GM18868 (cell line): ENCODE measurements around the gene AEBP1.

Experiments used
- ATAC-seq: cut with Tn5 transposase; IDR thresholded peaks from one replicate; pipeline ENCODE4 v1.9.1; 2021; ENCODE audit warnings: mild to moderate bottlenecking, moderate library complexity; ENCODE audit not compliant: unreplicated experiment

The AEBP1 gene

GRCh38 chr7:44084701-44085100 is 19.4 kb upstream of the AEBP1 start:
- ATAC-seq, result no peak

DNA sequence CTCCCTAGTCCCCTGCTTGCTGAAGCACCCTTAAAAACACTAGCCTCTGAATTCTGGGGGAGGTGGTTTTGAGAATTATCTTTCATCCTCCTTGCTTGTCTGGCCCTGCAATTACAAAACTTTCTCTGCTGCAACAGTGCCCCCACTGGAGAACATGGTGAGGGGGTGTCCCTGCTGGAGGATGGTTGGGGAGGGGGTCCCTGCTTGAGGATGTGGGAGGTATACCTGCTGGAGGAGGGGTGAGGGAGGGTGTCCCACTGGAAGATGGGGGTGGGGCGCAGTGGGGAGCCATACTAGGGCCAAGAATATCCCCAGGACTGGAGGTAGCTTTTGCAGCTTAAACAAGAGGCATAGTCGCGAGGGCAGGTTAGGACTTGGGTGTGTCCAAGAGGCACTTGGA is 18.6 kb upstream of the AEBP1 start:
- ATAC-seq, result no peak

DNA sequence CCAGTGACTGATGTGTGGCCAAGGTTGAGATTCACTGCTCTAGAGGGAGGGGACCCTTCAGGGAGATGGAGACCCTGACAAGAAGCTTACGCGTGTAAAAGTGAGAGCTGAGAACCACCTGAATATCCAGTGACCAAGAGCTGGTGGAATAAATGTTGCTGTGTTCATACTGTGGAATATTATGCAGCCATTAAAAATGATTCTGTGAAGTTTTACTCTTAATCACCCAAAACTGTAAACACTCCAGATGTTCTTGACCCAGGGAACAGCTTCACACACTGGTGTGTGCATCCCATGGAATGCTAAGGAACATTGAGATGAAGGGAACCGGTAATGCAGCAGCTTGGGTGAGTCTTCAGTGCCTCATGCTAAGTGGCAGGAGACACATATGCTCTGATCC is 17.5 kb upstream of the AEBP1 start:
- no peak for ATAC-seq

DNA sequence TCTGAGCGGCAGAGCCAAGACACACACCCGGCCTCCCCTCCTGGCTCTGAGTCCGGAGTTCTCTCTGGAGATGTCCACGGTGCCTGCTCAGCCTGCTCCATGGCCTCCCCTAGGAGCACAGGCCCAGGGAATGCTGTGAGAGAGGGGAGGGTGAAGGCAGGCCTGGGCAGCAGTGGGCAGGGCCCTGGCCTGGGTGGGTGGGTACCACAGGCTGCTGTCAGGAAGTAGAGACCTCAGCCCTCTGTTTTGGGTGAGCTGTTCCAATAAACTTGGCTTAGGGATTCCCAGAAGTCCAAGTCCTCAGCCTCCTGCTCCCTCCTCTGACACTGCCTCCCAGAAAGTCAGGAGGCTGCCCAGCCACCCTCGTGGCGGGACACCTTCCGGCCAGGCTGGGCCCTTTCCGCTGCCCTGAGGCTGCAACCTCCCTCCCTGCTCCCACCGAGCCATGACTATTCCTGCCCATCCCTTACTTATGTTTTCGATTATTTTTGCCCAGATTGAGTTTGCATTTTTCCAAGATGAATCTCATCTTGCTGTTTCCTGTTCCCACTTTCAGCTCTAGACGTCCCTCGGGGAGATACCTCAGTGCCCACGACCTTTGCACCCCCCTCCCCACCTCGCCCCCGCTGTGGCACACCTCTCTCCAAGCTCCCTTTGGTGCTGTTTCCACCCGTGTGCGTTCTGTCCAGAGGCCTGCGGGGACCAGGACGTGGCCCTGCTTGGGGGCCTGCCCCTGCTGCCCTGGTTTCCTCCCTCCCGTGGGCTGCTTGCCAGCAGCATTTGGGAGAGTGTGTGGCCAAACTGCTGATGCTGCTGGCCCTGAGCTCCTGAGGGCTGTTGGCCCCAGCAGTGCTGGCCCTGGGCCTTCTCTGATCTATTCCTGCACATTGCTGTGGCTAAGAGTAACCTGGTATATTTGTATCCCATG is 16.0 kb upstream of the AEBP1 start:
- ATAC-seq, result no peak

DNA sequence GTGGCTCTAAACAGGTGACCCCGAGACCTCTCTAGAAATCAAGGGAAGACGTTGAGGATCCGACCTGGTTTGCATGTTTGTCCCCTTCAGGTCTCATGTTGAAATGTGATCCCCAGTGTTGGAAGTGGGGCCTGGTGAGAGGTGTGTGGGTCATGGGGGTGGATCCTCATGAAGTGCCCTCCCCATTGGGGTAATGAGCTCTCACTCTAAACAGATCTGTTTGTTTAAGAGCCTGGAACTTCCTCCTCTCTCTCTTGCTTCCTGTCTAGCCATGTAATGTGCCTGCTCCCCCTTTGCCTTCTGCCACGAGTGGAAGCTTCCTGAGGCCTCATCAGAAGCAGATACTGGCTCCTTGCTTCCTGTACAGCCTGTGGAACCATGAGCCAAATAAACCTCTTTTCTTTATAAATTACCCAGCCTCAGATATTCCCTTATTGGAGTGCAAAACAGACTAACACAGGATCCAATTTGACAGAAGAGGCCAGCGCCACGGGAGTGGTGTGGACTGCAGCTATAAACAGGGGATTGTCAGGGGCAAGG is 11.0 kb upstream of the AEBP1 start:
- no peak for ATAC-seq

DNA sequence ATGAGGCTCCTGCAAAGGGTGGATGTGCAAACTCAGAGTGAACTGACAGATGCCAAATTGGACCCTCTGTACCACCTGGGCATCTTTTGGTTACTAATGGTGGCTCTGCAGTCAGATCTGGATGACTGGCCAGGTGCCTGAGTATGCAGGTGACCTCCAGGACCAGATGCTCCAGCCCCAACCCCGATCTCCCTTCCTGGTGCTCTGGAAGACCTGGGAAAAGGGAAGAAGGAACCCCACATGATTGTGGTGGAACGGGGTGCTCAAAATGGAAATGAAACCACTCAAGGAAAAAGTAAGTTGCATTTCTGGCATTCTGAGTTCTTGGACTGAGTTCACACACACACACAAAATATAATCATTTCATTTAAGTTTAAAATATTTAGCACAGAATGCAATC is 9.8 kb upstream of the AEBP1 start:
- ATAC-seq, result no peak

DNA sequence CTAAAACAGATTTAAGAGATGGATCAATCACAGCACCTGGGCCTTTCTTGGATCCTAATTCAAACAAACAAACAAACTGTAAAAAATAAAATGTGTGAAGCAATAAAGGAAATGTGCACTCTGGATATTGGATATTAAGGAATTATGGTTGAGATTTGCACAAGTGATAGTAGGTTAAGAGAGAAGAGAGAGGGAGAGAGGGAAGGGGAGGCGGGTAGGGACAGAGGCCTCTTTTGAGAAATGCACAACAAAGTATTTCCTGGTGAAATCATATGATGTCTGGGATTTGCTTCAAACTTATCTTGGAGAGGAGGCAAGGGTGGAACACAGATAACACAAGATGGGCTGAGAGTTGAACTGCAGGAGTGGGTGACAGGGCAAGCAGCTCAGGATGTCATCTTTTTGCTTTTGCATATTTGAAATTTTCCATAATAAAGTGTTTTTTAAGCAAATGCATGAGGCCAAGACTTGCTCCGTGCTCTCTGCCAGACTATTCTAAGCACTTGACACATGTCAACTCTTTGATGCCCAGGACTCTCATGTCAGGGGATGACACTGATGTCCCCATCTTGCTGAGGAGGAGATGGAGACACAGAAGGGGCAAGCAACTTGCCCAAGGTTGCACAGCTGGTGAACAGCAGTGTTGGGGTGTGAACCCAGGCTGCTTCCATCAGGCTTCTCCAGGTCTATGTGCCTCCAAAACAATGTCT is 9.1 kb upstream of the AEBP1 start:
- no peak for ATAC-seq

- no peak for ATAC-seq
Observed at GRCh38 chr7:44095781-44096180, 8.4 kb upstream of the AEBP1 start.

- no peak for ATAC-seq
Observed at GRCh38 chr7:44096326-44096881, 7.7 kb upstream of the AEBP1 start.

DNA sequence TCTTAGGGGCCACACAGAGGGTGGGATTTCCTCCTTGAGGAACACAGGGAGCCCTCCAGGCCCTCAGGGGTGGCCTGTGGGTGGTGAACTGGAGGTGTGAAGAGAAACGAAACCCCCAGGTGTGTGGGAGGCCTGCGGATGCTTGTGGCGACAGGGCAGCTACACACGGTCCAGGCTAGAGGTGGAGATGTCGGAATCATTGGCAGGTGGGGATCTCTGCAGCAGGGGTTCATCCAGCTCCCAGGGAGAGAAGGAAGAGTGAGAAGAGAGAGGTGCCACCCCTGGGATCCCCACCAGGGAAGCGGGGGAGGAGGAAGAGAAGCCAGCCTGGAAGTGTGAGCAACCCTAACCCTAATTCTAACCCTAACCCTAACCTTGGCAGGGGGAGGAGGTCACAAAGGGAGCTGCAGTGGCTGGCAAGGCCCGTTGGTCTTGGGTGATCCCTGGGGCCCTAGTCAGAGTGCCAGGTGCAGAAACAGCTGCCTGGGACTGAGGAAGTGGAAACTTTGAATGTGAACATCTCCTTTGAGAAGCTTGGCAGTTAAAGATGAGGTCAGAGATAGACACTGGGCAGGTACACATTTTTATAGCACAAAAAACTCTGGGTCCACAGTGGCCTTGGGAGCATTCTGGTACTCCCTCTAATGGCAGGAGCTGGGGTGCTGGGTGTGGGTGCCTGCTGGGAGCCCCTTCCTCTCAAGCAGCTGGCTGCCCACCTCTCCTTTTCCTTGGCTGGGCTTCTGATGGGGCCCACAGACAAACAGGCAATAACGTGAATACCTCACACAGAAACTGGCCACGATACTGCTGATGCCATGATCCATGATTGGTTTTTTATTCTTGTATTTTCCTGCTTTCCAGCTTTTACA is 6.8 kb upstream of the AEBP1 start:
- peak; percentile 68 for ATAC-seq

DNA sequence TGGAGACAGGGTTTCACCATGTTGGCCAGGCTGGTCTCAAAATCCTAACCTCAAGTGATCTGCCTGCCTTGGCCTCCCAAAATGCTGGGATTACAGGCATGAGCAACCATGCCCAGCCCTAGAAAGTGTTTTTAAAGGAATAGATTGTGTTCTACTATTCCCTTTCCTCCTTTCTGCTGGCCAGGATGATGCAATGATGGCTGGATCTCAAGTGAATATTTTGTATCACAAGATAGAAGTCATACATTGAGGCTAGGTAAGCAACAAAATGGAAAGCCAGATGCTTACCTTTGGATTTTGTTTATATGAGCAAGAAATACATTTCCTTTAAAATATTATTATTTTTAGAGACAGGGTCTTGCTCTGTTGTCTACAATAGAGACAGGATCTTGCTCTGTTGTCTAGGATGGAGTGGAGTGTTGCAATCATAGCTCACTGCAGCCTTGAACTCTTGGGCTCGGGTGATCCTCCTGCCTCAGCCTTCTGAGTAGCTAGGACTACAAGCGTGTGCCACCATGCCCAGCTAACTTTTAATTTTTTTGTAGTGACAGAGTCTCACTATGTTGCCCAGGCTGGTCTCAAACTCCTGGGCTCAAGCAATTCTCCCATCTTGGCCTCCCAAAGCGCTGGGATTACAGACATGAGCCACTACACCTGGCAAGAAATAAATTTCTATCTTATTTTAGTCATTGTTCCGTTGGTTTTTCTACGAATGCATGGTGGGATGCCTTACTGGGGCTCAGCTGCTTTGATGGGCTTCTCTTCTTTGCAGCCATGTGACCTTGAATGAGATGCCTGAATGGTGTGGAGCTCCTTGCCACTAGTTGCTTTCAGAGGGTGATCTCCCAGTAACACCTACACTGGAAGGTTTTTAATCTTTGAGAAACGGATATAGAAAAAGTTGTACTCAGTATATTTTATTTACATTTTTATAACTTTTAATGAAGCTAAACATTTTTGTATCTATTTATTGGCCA is 5.8 kb upstream of the AEBP1 start:
- no peak for ATAC-seq

DNA sequence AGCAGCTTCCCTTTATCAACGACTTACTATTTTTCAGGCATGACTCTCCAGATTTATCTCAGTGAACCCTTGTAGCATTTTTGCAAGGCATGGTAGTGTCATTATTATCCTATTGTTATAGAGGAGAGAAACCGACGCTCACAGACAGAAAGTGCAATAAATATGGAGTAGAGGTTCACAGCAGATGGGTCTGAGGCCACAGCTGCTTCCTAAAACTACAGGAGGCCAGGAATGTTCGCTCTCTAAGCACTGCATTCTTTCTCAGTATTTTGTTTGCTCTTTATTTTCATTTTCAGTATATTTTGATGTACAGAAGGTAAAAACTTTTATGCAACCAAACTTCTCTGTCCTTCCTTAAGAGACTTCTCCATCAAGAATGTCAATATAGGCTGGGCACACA is 4.5 kb upstream of the AEBP1 start:
- no peak for ATAC-seq

DNA sequence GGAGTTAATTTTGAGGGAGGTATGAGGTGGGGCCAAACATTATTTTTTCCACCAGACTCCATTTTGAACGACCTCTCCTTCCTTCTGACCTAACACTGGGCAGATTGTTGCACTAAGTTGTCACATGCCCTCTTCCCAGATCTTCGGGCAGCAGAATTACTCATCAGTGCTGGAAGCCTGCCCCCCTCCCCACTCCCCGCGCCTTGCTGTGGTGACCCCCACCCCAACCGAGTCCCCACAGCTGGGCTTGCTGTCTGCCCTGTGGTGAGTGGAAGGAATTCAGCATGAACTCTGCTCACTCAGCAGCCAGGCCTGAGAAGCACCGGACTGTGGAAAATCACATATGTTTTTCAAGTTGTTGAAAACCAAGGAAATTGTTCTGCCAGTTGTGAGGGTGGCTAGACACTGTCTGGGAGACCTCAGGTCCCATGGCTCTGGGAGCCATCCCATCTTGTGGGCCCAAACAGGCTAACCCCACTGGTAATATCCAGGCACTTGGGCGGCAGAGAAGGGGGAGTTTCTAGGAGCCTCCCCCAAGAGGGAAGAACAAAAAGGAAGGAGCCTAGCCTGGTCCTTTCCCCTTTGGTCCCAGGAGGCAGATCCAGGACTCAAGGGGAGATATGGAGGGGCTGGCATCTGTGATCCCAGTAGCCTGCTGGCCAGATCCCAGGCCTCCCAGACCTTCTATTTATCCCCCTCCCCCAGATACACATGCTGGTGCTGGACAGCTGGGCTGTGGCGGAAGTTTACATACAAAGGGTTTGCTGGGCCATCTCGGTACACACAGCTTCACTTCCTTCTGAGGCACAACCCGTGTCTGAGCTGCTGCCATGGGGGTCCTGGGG is 3.5 kb upstream of the AEBP1 start:
- ATAC-seq, result no peak

GRCh38 chr7:44101303-44101965 is 2.7 kb upstream of the AEBP1 start:
- ATAC-seq, result no peak

GRCh38 chr7:44101966-44102845 is 1.9 kb upstream of the AEBP1 start:
- ATAC-seq, result no peak

DNA sequence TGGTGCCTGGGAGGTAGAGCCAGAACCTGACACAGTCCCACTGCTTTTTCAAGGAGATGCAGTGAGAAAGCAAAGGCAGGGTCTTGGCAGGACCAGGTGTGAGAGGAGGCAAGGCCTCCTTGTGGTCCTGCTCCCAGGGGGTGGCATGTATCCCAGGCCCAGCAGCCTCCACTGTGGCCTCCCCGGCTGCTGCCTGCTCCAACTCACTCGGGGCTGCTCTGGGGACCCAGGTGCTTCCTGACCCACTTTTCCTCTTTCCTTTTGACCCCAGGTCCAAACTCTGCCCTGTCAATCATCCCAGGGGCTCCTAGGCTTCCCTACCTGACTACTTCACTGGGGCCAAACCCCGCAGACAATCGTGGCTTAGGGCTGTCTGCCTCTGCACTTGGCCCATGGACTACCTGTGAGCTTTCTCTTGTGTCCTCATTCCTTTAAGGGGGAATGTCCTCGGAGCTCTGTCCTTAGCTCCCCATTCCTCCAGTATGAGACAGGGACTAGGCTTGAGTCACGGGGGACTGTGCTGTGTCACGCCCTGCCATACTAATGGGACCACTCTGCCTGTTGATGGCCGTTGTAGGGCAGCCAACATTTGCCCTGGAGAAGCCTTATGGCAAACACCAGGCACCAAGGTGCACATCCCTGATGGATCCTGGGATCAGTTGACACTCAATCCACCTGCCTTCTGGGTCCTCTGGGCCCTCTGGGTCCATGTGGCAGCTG is 1.1 kb upstream of the AEBP1 start:
- ATAC-seq, result no peak

GRCh38 chr7:44103566-44103922 is 601 bp upstream of the AEBP1 start:
- ATAC-seq, result no peak
